Measurements from ENCODE around the gene ZDHHC14.
"Not testable (repeated sequence)": the region's sequence is repeated elsewhere in the genome, so short reads cannot be mapped to it uniquely, and the experiment has no call there.

Gene ZDHHC14

DNA sequence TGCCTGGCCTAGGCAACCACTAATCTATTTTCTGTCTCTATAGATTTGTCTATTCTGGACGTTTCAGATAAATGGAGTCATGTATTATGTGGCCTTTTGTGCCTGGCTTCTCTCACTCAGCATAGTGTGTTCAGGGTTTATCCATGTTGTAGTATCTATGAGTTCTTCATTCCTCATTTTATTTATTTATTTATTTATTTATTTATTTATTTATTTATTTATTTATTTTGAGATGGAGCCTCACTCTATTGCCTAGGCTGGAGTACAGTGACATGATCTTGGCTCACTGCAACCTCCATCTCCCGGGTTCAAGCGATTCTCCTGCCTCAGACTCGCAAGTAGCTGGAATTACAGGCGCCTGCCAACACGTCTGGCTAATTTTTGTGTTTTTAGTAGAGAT is 86.3 kb downstream of the ZDHHC14 start:
- H3K27ac ChIP-seq (ENCODE audit: low read depth, low read length); H3K36me3 ChIP-seq (ENCODE audit: control insufficient read depth, insufficient read depth, low read length); H3K9ac ChIP-seq (ENCODE audit: low read depth, low read length); H3K9me3 ChIP-seq (ENCODE audit: control insufficient read depth, insufficient read depth, low read length); H3K4me3 ChIP-seq (ENCODE audit: low read depth, low read length); H3K27me3 ChIP-seq (ENCODE audit: control insufficient read depth, insufficient read depth, low read length): not testable (repeated sequence)
- H3K4me1 ChIP-seq (ENCODE audit: control insufficient read depth, insufficient read depth, low read length) = peaks cover 18% of the 10 kb centered on the region

GRCh38 chr6:157468054-157468453 is 87.1 kb downstream of the ZDHHC14 start:
- Histone ChIP-seq H3K4me3 (ENCODE audit: low read depth, low read length) (no peak overlapping the region), H3K9ac (ENCODE audit: low read depth, low read length) (no peak overlapping the region), H3K27me3 (ENCODE audit: control insufficient read depth, insufficient read depth, low read length) (no peaks in the 10 kb centered on the region), H3K9me3 (ENCODE audit: control insufficient read depth, insufficient read depth, low read length) (no peaks in the 10 kb centered on the region), H3K4me1 (ENCODE audit: control insufficient read depth, insufficient read depth, low read length) (peaks cover 15% of the 10 kb centered on the region), H3K36me3 (ENCODE audit: control insufficient read depth, insufficient read depth, low read length) (no peaks in the 10 kb centered on the region), H3K27ac (ENCODE audit: low read depth, low read length) (no peak overlapping the region)

DNA sequence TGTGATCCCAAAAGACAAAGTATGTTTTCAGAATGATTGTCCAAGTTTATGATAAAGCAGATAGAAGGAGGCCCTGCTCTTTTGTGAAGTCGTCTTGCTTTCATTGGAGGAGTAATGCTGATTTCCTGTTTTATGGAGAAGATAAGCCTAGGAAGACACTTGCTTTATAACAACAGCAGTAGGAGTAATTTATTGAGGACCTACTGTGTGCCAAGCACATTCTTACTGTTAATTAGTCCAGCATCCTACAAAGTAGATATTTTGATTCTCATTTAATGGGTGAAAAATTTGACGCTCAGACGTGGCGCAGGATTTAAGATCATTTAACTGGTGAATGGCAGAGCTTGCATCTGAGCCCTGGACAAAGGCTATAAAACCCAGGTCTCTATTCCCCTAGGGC is 87.6 kb downstream of the ZDHHC14 start:
- H3K27ac ChIP-seq (ENCODE audit: low read depth, low read length) = no peak overlapping the region
- H3K4me1 ChIP-seq (ENCODE audit: control insufficient read depth, insufficient read depth, low read length) = peaks cover 10% of the 10 kb centered on the region
- H3K36me3 ChIP-seq (ENCODE audit: control insufficient read depth, insufficient read depth, low read length) = no peaks in the 10 kb centered on the region

DNA sequence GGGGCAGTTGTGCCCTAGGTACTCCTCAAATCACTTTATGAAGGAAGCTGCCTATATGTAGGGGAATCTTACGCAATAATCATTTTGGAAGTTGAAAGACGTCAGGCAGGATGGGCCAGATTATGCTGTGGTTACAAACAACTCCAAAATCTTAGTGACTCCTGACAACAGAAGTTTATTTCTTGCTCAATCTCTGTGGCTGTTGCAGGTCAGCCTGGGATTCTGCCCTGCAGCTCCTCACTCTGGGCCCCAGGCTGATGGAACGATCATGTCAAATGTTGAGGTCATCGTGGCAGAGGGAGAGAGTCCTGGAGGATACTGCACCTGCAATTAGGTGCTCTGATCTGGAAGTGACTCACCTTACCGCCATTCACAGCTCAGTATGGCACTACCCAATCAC is 88.4 kb downstream of the ZDHHC14 start:
- Histone ChIP-seq H3K9me3 (ENCODE audit: control insufficient read depth, insufficient read depth, low read length) (no peaks in the 10 kb centered on the region), H3K4me3 (ENCODE audit: low read depth, low read length) (no peak overlapping the region), H3K27me3 (ENCODE audit: control insufficient read depth, insufficient read depth, low read length) (no peaks in the 10 kb centered on the region), H3K27ac (ENCODE audit: low read depth, low read length) (no peak overlapping the region), H3K4me1 (ENCODE audit: control insufficient read depth, insufficient read depth, low read length) (peaks cover 10% of the 10 kb centered on the region), H3K9ac (ENCODE audit: low read depth, low read length) (no peak overlapping the region), H3K36me3 (ENCODE audit: control insufficient read depth, insufficient read depth, low read length) (no peaks in the 10 kb centered on the region)

More for the DNA sequence above, 87.6 kb downstream of the ZDHHC14 start:
- Histone ChIP-seq H3K9me3 (ENCODE audit: control insufficient read depth, insufficient read depth, low read length) (no peaks in the 10 kb centered on the region), H3K27me3 (ENCODE audit: control insufficient read depth, insufficient read depth, low read length) (no peaks in the 10 kb centered on the region), H3K9ac (ENCODE audit: low read depth, low read length) (no peak overlapping the region), H3K4me3 (ENCODE audit: low read depth, low read length) (no peak overlapping the region)

GRCh38 chr6:157471077-157471686 is 90.2 kb downstream of the ZDHHC14 start:
- Histone ChIP-seq H3K36me3 (ENCODE audit: control insufficient read depth, insufficient read depth, low read length) (no peaks in the 10 kb centered on the region), H3K4me3 (ENCODE audit: low read depth, low read length) (no peak overlapping the region), H3K9ac (ENCODE audit: low read depth, low read length) (no peak overlapping the region), H3K27ac (ENCODE audit: low read depth, low read length) (no peak overlapping the region), H3K27me3 (ENCODE audit: control insufficient read depth, insufficient read depth, low read length) (no peaks in the 10 kb centered on the region), H3K4me1 (ENCODE audit: control insufficient read depth, insufficient read depth, low read length) (no peaks in the 10 kb centered on the region), H3K9me3 (ENCODE audit: control insufficient read depth, insufficient read depth, low read length) (no peaks in the 10 kb centered on the region)

DNA sequence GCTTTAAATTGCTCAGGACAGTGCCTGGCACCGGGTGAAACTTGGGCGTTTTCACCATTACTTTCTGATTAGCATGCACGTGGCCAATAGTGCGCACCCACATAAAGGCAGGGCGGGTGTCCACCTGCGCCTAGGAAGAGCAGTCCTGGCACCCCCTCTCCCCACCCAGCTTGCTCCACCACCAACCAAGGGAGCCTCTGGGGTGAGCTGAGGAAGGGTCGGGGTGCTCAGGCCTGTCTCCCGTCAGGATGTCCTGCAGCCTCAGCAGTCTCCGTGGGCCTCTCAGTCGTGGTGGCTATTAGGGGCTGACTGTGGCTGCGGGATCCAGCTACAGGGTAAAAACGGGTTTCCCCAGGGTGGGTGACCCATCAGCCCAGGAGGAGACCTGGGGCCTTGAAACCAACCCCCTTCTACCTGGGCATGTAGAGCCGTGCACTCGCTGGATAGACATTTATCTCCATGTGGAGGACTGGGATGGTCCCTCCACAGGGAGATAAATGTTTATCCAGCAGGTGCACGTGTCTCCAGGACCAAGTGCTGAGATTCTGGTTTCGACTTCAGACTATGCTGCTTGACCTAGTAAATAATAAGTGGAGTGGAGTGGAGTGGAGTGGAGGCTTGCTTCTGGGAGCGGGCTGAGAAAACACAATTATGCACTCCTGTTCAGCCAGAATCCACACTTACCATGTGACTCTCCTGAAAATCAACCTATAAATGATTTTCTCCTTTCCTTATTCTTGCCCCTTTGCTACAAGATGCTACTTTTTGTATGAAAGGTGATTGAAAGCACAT is 91.1 kb downstream of the ZDHHC14 start:
- Histone ChIP-seq H3K27me3 (ENCODE audit: control insufficient read depth, insufficient read depth, low read length) (no peaks in the 10 kb centered on the region), H3K4me3 (ENCODE audit: low read depth, low read length) (no peak overlapping the region), H3K27ac (ENCODE audit: low read depth, low read length) (no peak overlapping the region), H3K36me3 (ENCODE audit: control insufficient read depth, insufficient read depth, low read length) (no peaks in the 10 kb centered on the region), H3K9ac (ENCODE audit: low read depth, low read length) (no peak overlapping the region), H3K9me3 (ENCODE audit: control insufficient read depth, insufficient read depth, low read length) (no peaks in the 10 kb centered on the region), H3K4me1 (ENCODE audit: control insufficient read depth, insufficient read depth, low read length) (no peaks in the 10 kb centered on the region)

DNA sequence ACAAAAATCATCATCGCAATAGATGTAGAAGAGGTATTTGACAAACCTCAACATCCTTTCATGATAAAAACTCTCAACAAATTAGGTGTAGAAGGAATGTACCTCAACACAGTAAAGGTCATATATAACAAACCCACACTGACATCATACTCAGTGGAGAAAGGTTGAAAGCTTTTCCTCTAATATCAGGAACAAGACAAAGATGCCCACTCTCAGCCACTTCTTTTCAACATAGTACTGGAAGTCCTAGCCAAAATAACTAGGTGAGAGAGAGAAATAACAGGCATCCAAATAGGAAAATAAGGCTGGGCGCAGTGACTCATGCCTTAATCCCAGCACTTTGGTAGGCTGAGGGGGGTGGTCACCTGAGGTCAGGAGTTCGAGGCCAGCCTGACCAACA is 95.8 kb downstream of the ZDHHC14 start:
- no peaks in the 10 kb centered on the region for H3K9me3 ChIP-seq (ENCODE audit: control insufficient read depth, insufficient read depth, low read length)
- no peak overlapping the region for H3K4me3 ChIP-seq (ENCODE audit: low read depth, low read length)
- no peak overlapping the region for H3K9ac ChIP-seq (ENCODE audit: low read depth, low read length)
- H3K27ac ChIP-seq (ENCODE audit: low read depth, low read length) = no peak overlapping the region
- H3K27me3 ChIP-seq (ENCODE audit: control insufficient read depth, insufficient read depth, low read length) = no peaks in the 10 kb centered on the region
- H3K4me1 ChIP-seq (ENCODE audit: control insufficient read depth, insufficient read depth, low read length) = no peaks in the 10 kb centered on the region
- no peaks in the 10 kb centered on the region for H3K36me3 ChIP-seq (ENCODE audit: control insufficient read depth, insufficient read depth, low read length)

GRCh38 chr6:157478926-157479325 is 97.9 kb downstream of the ZDHHC14 start:
- Histone ChIP-seq H3K36me3 (ENCODE audit: control insufficient read depth, insufficient read depth, low read length) (no peaks in the 10 kb centered on the region), H3K27me3 (ENCODE audit: control insufficient read depth, insufficient read depth, low read length) (no peaks in the 10 kb centered on the region), H3K9me3 (ENCODE audit: control insufficient read depth, insufficient read depth, low read length) (no peaks in the 10 kb centered on the region), H3K27ac (ENCODE audit: low read depth, low read length) (no peak overlapping the region), H3K4me1 (ENCODE audit: control insufficient read depth, insufficient read depth, low read length) (no peaks in the 10 kb centered on the region), H3K4me3 (ENCODE audit: low read depth, low read length) (no peak overlapping the region), H3K9ac (ENCODE audit: low read depth, low read length) (no peak overlapping the region)

DNA sequence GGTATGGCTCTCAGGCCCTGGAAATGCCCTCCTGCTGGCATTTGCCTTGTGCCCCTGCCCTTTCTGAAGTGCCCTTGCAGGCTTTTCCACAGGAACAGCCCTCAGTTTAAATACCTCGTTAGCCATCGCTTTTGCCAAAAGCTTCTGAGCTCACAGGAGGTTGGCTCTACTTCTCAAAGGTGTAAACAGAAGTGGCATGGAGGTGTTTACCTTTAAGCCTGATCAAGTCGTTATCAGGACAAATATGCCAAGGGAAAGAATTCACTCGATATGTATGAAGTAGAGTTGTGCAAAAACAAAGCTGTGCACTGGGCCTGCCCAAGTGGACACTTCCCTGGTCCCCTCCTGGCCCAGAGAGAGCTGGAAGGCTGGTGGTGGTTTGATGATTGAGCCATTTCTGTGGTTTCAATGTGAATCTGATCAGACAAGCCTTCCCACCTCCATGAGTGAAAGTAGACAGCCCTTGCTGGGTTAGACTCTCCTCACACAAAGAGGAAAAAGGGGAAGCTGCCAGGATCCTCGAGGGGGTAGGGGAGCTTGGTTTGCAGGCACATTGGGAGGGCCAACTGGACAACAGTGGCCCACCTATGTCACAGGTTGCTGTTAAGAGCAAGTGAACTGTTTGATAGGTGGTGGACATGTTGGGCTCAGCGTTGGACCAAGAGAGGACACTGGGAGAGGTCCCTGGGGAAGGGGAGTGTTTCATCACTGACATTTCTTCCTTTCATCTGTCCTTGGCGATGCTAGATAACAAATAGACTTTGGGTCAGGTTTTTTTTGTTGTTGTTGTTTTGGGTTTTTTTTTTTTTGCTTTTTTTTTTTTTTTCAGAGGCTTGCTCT is 98.7 kb downstream of the ZDHHC14 start:
- Histone ChIP-seq H3K9ac (ENCODE audit: low read depth, low read length) (no peak overlapping the region), H3K9me3 (ENCODE audit: control insufficient read depth, insufficient read depth, low read length) (no peaks in the 10 kb centered on the region), H3K27ac (ENCODE audit: low read depth, low read length) (no peak overlapping the region), H3K4me3 (ENCODE audit: low read depth, low read length) (no peak overlapping the region), H3K27me3 (ENCODE audit: control insufficient read depth, insufficient read depth, low read length) (no peaks in the 10 kb centered on the region), H3K4me1 (ENCODE audit: control insufficient read depth, insufficient read depth, low read length) (no peaks in the 10 kb centered on the region), H3K36me3 (ENCODE audit: control insufficient read depth, insufficient read depth, low read length) (no peaks in the 10 kb centered on the region)

- Histone ChIP-seq H3K9ac (ENCODE audit: low read depth, low read length) (no peak overlapping the region), H3K4me1 (ENCODE audit: control insufficient read depth, insufficient read depth, low read length) (no peaks in the 10 kb centered on the region), H3K36me3 (ENCODE audit: control insufficient read depth, insufficient read depth, low read length) (no peaks in the 10 kb centered on the region), H3K9me3 (ENCODE audit: control insufficient read depth, insufficient read depth, low read length) (no peaks in the 10 kb centered on the region), H3K27ac (ENCODE audit: low read depth, low read length) (no peak overlapping the region), H3K27me3 (ENCODE audit: control insufficient read depth, insufficient read depth, low read length) (no peaks in the 10 kb centered on the region), H3K4me3 (ENCODE audit: low read depth, low read length) (no peak overlapping the region)
Measured at GRCh38 chr6:157481189-157481864, 100.3 kb downstream of the ZDHHC14 start.

Data from HUES48 (cell line).